H1 (cell line): ENCODE data around the gene DCANP1. TPM values are rescaled to one million over a fixed set of nuclear protein-coding genes. Genes with fewer than 3 reads are reported as not detected.

Experiments used
- CTCF ChIA-PET: fragments of 300-600 bp; sonication (Branson Sonifier 250); formaldehyde crosslinking; loops from one replicate; lab custom pipeline; 2021; ENCODE audit not compliant: partially characterized antibody; lab: Charles Lee
- POLR2A ChIA-PET: fragments of 300-600 bp; sonication (Branson Sonifier 250); formaldehyde crosslinking; loops from one replicate; lab custom pipeline; 2021; ENCODE audit warnings: inconsistent platforms; ENCODE audit not compliant: partially characterized antibody; lab: Charles Lee
- DNase-seq, 2 experiments: peaks; one replicate each; pipeline versions ENCODE4 v3.0.0 to v3.0.0-alpha.2; 2010 to 2022; ENCODE audit warnings: low spot score in 2 of 2, low read depth in 1 of 2, mixed read lengths in 1 of 2
- FAIRE-seq: peaks from 2 replicates; lab custom pipeline; 2011; peaks lifted over from hg19 to GRCh38; lab: Jason Lieb, UNC
- H2AFZ ChIP-seq: 2 replicates; pipeline ENCODE4 v1.8.1; 2012; ENCODE audit warnings: low read length, inconsistent platforms
- H2AK5ac ChIP-seq: 2 replicates; pipeline ENCODE4 v1.6.1; 2013; ENCODE audit warnings: low read depth, low read length
- H2BK120ac ChIP-seq: replicated peaks from 2 replicates; pipeline ENCODE3; 2013; ENCODE audit warnings: low read depth, low read length, inconsistent platforms
- H2BK12ac ChIP-seq: 2 replicates; pipeline ENCODE4 v1.6.1; 2013; ENCODE audit warnings: low read depth, low read length
- H2BK15ac ChIP-seq: 2 replicates; pipeline ENCODE4 v1.6.1; 2013; ENCODE audit warnings: low read length
- H2BK20ac ChIP-seq: 2 replicates; pipeline ENCODE4 v1.6.1; 2013; ENCODE audit warnings: low read length
- H2BK5ac ChIP-seq: 2 replicates; pipeline ENCODE4 v1.6.1; 2013; ENCODE audit warnings: low read depth, low read length
- H3K14ac ChIP-seq: 2 replicates; pipeline ENCODE4 v1.6.1; 2013; ENCODE audit warnings: inconsistent platforms; ENCODE audit not compliant: insufficient read length
- H3K18ac ChIP-seq: 2 replicates; pipeline ENCODE4 v1.6.1; 2013; ENCODE audit warnings: low read length; ENCODE audit errors: extremely low read depth
- H3K23ac ChIP-seq: 2 replicates; pipeline ENCODE4 v1.6.1; 2013; ENCODE audit warnings: inconsistent platforms; ENCODE audit not compliant: insufficient read length
- H3K23me2 ChIP-seq: 2 replicates; pipeline ENCODE4 v1.6.1; 2013; ENCODE audit warnings: low read depth, low read length
- H3K27ac ChIP-seq: 2 replicates; pipeline ENCODE4 v1.6.1; 2011; ENCODE audit warnings: low read depth, low read length, inconsistent platforms
- H3K27me3 ChIP-seq, 4 experiments: replicated peaks in 1 of 4; 1 replicate in 1 of 4; 2 replicates in 3 of 4; pipeline versions ENCODE4 v1.6.1 to v1.8.1; 2011 to 2013; ENCODE audit warnings: low read length in 3 of 4, mild to moderate bottlenecking in 3 of 4, inconsistent platforms in 2 of 4, mixed read lengths in 2 of 4, moderate library complexity in 1 of 4; ENCODE audit not compliant: control insufficient read depth in 3 of 4, insufficient read depth in 3 of 4; ENCODE audit errors: extremely low read depth in 1 of 4
- H3K36me3 ChIP-seq, 4 experiments: 2 replicates each; pipeline versions ENCODE4 v1.6.1 to v1.8.1; 2011 to 2013; ENCODE audit warnings: mild to moderate bottlenecking in 4 of 4, low read length in 3 of 4, moderate library complexity in 2 of 4, control low read depth in 1 of 4, inconsistent platforms in 1 of 4; ENCODE audit not compliant: insufficient read depth in 4 of 4, control insufficient read depth in 2 of 4
- H3K4ac ChIP-seq: replicated peaks from 2 replicates; pipeline ENCODE3; 2013; ENCODE audit warnings: low read length, low read depth, mixed read lengths, inconsistent platforms; ENCODE audit not compliant: insufficient read length
- H3K4me1 ChIP-seq, 4 experiments: replicated peaks in 1 of 4; 1 replicate in 1 of 4; 2 replicates in 3 of 4; pipeline versions ENCODE4 v1.6.1 to v1.8.1; 2011 to 2013; ENCODE audit warnings: low read length in 3 of 4, inconsistent platforms in 2 of 4, mixed read lengths in 1 of 4; ENCODE audit not compliant: insufficient read depth in 4 of 4, control insufficient read depth in 3 of 4
- H3K4me2 ChIP-seq, 2 experiments: 2 replicates each; pipeline versions ENCODE4 v1.6.1 to v1.8.1; 2011 to 2013; ENCODE audit warnings: low read depth in 2 of 2, low read length in 2 of 2, control low read depth in 1 of 2, inconsistent platforms in 1 of 2, mild to moderate bottlenecking in 1 of 2; ENCODE audit not compliant: insufficient read depth in 1 of 2
- H3K4me3 ChIP-seq, 4 experiments: fragments of 200-600, 300-600 bp in 1 of 4; sonication (generic), shearing (Covaris generic), sonication (Bioruptor Twin) in 1 of 4; 2 replicates each; pipeline versions ENCODE4 v1.5.1 to v1.8.1; 2011 to 2016; ENCODE audit warnings: low read length in 4 of 4, low read depth in 3 of 4, control low read depth in 2 of 4, inconsistent platforms in 2 of 4, mild to moderate bottlenecking in 2 of 4, mixed read lengths in 1 of 4, moderate library complexity in 1 of 4; ENCODE audit not compliant: insufficient read depth in 2 of 4; ENCODE audit errors: extremely low read depth in 1 of 4
- H3K56ac ChIP-seq: replicated peaks from 2 replicates; pipeline ENCODE3; 2013; ENCODE audit warnings: low read depth, mild to moderate bottlenecking, mixed read lengths, low read length, inconsistent platforms; ENCODE audit not compliant: insufficient read length
- H3K79me1 ChIP-seq: 2 replicates; pipeline ENCODE4 v1.6.1; 2013; ENCODE audit warnings: low read depth, low read length, control low read depth
- H3K79me2 ChIP-seq, 2 experiments: 2 replicates each; pipeline versions ENCODE4 v1.6.1 to v1.8.1; 2012 to 2013; ENCODE audit warnings: low read length in 2 of 2, mild to moderate bottlenecking in 2 of 2, inconsistent platforms in 1 of 2; ENCODE audit not compliant: insufficient read depth in 2 of 2, control insufficient read depth in 1 of 2
- H3K9ac ChIP-seq, 4 experiments: replicated peaks in 1 of 4; 1 replicate in 1 of 4; 2 replicates in 3 of 4; pipeline versions ENCODE4 v1.6.1 to v1.8.1; 2011 to 2013; ENCODE audit warnings: low read depth in 3 of 4, low read length in 3 of 4, control low read depth in 2 of 4, mild to moderate bottlenecking in 2 of 4, moderate library complexity in 2 of 4, inconsistent platforms in 1 of 4; ENCODE audit errors: extremely low read depth in 1 of 4
- H3K9me3 ChIP-seq, 2 experiments: 2 replicates each; pipeline versions ENCODE4 v1.6.1 to v1.8.1; 2012 to 2013; ENCODE audit warnings: mild to moderate bottlenecking in 2 of 2, moderate library complexity in 2 of 2, control low read depth in 1 of 2, inconsistent platforms in 1 of 2, low read depth in 1 of 2, low read length in 1 of 2, mixed read lengths in 1 of 2; ENCODE audit not compliant: insufficient read depth in 2 of 2
- H4K20me1 ChIP-seq, 2 experiments: replicated peaks in 1 of 2; 2 replicates each; pipeline versions ENCODE3 to v1.8.1; 2011 to 2013; ENCODE audit warnings: inconsistent platforms in 2 of 2, low read length in 2 of 2, mild to moderate bottlenecking in 1 of 2; ENCODE audit not compliant: insufficient read depth in 2 of 2, control insufficient read depth in 1 of 2
- H4K5ac ChIP-seq: 2 replicates; pipeline ENCODE4 v1.6.1; 2013; ENCODE audit warnings: low read length, low read depth, mixed read lengths, inconsistent platforms; ENCODE audit not compliant: insufficient read length
- H4K8ac ChIP-seq: 2 replicates; pipeline ENCODE4 v1.8.0; 2013; ENCODE audit warnings: mild to moderate bottlenecking, moderate library complexity, low read length, inconsistent platforms; ENCODE audit not compliant: insufficient read depth; ENCODE audit errors: extremely low read depth
- H4K91ac ChIP-seq: replicated peaks from 2 replicates; pipeline ENCODE3; 2013; ENCODE audit warnings: low read length, mixed read lengths, inconsistent platforms; ENCODE audit not compliant: insufficient read length
- CHD1 ChIP-seq: IDR thresholded peaks from 2 replicates; pipeline ENCODE4 v1.6.1; 2012; ENCODE audit warnings: low read depth, low read length, improper control_type of control experiment
- E2F6 ChIP-seq: IDR thresholded peaks from 2 replicates; pipeline ENCODE4 v1.6.1; 2012; ENCODE audit warnings: inconsistent platforms
- EZH2 ChIP-seq: fragments of 200-600 bp; sonication (generic); IDR thresholded peaks from 2 replicates; pipeline ENCODE4 v1.7.1; 2012; ENCODE audit warnings: low read depth, mild to moderate bottlenecking, moderate library complexity, low read length, inconsistent platforms; ENCODE audit not compliant: severe bottlenecking
- HDAC6 ChIP-seq: IDR thresholded peaks from one replicate; pipeline ENCODE4 v1.7.1; 2012; ENCODE audit warnings: low read depth, mild to moderate bottlenecking, inconsistent platforms, low read length, moderate library complexity
- JUND ChIP-seq: IDR thresholded peaks from 2 replicates; pipeline ENCODE4 v1.6.1; 2011; ENCODE audit warnings: mild to moderate bottlenecking, improper control_type of control experiment, low read length
- KDM4A ChIP-seq: IDR thresholded peaks from one replicate; pipeline ENCODE4 v1.7.1; 2012; ENCODE audit warnings: low read depth, mild to moderate bottlenecking, moderate library complexity, low read length, inconsistent platforms; ENCODE audit not compliant: severe bottlenecking
- SIN3A ChIP-seq, 2 experiments: IDR thresholded peaks in 1 of 2; conservative IDR thresholded peaks in 1 of 2; 2 replicates each; pipeline ENCODE4 v1.6.1; 2011 to 2012; ENCODE audit warnings: low read length in 2 of 2, improper control_type of control experiment in 1 of 2, low read depth in 1 of 2, mild to moderate bottlenecking in 1 of 2
- SUZ12 ChIP-seq: fragments of 200-600 bp; sonication (generic); IDR thresholded peaks from 2 replicates; pipeline ENCODE4 v1.6.1; 2012; ENCODE audit warnings: mild to moderate bottlenecking, inconsistent platforms, low read length, moderate library complexity, mixed read lengths
- USF2 ChIP-seq: IDR thresholded peaks from 2 replicates; pipeline ENCODE4 v1.6.1; 2011; ENCODE audit warnings: low read length, improper control_type of control experiment
- ZNF274 ChIP-seq: IDR thresholded peaks from 2 replicates; pipeline ENCODE4 v1.7.0; 2012; ENCODE audit warnings: low read length, borderline replicate concordance; ENCODE audit errors: extremely low read depth
- WGBS, 2 experiments: shearing (Covaris generic) in 1 of 2; methylation state at CpG; one replicate each; pipeline versions ENCODE4 v1.1.6 to v1.1.7; 2013 to 2015; ENCODE audit warnings: low lambda C conversion rate in 2 of 2, mixed read lengths in 2 of 2, inconsistent platforms in 1 of 2, low coverage in 1 of 2, missing lambda C conversion rate in 1 of 2; ENCODE audit not compliant: insufficient replicate concordance in 2 of 2, insufficient coverage in 1 of 2, insufficient read length in 1 of 2; ENCODE audit errors: extremely low coverage in 1 of 2, missing lambda C conversion rate in 1 of 2; 5-methylcytosine and 5-hydroxymethylcytosine counted together
- polyA plus RNA-seq, 7 experiments: library from polyadenylated mRNA; depleted of rRNA in 3 of 7; stranded (reverse) in 5 of 7; unstranded in 2 of 7; fragments of >200 nt in 5 of 7; fragments of 200-250 nt in 2 of 7; gene quantifications; 1 replicate in 5 of 7; 2 replicates in 1 of 7; 4 replicates in 1 of 7; pipeline versions ENCODE4 v1.2.1 to v1.2.3, GENCODE V29; 2011 to 2013; ENCODE audit warnings: missing spikeins in 2 of 7, mixed read lengths in 2 of 7
- total RNA-seq: library from RNA; stranded (reverse); fragmentation: NEBNext Ultra II Directional; extraction: Animal tissue kit (Norgen Biotek cat#: 25700); gene quantifications from 2 replicates; pipeline ENCODE4 v1.2.1, GENCODE V29; 2021

DCANP1 gene
- total and polyA plus RNA-seq, 2 of the 8 experiments (the other 6 are each of a cell fraction or from before 2014, with no cell fraction given) = not detected

GRCh38 chr5:135467051-135467625 is 20.0 kb upstream of the DCANP1 start:
- Histone ChIP-seq H3K4me1 (peaks cover 0 to 15% (median 8%) of the 10 kb centered on the region in 4 experiments; a peak in 5 of 7 replicates), H2BK5ac (no peak overlapping the region), H3K4ac (no peak overlapping the region), H3K79me1 (no peaks in the 10 kb centered on the region; the same call in 1 of the 2 replicates), H3K27me3 (peaks cover 53 to 86% (median 70%) of the 10 kb centered on the region in 4 experiments), H3K23ac (no peak overlapping the region), H2BK12ac (no peak overlapping the region; the same call in 1 of the 2 replicates), H4K5ac (no peak overlapping the region), H3K9me3 (no peaks in the 10 kb centered on the region), H2AFZ (no peak overlapping the region), H2BK20ac (no peak overlapping the region), H4K91ac (no peak overlapping the region), H3K79me2 (no peaks in the 10 kb centered on the region), H3K14ac (no peak overlapping the region), H2AK5ac (no peak overlapping the region), H3K23me2 (peaks cover 5% of the 10 kb centered on the region), H3K27ac (no peak overlapping the region), H3K9ac (no peak overlapping the region), H3K18ac (peak overlapping the region; percentile 48), H3K4me3 (peak overlapping the region in 1 of 4 experiments; percentile 57; a peak in 3 of 8 replicates), H4K8ac (no peak overlapping the region), H3K56ac (no peak overlapping the region), H3K36me3 (no peaks in the 10 kb centered on the region), H3K4me2 (peak overlapping the region; percentile 63 to 81), H2BK15ac (0 out of 2 replicates have a peak overlapping the region, but pooled peaks have one; percentile 46), H4K20me1 (peaks cover 0 to 12% of the 10 kb centered on the region in 2 experiments), H2BK120ac (no peak overlapping the region)
- WGBS, 2 experiments = 54% methylated on average over 15 of the region's 15 CpGs; no CpG with 5 or more reads in 1 of the 2 experiments
- no peak for TF ChIP-seq USF2
- no peak for TF ChIP-seq SIN3A (conservative IDR thresholded peaks at IDR 0.05 in 1 of 2, IDR thresholded peaks at IDR 0.05 in 1 of 2; ENCODE audit: low read depth in 1 of 2, low read length in 2 of 2)
- no peak for TF ChIP-seq CHD1
- no peak for TF ChIP-seq HDAC6
- TF ChIP-seq SUZ12 = peak; percentile 46; the same call in 1 of the 2 replicates
- TF ChIP-seq KDM4A = peak; percentile 12
- TF ChIP-seq ZNF274 = no peak
- TF ChIP-seq JUND = no peak
- TF ChIP-seq E2F6 = no peak
- no peak for TF ChIP-seq EZH2
- ChIA-PET POLR2A (interaction anchor here (1.4 to 1.6 kb wide), 2 partner anchors 84 to 86 kb away, joined by 3 to 6 read pairs; no protein-coding TSS in a partner anchor), CTCF (interaction anchor here (0.8 to 21.6 kb wide), 26 partner anchors 9 to 407 kb away, joined by 3 to 778 read pairs (median 8); partner anchors contain the start of genes DCANP1, NEUROG1 and TIFAB)
- FAIRE-seq (no peak), DNase-seq (no peak)
